Body of pancreas (tissue), 4 donors: ENCODE results near the gene SMIM5. TPM values are rescaled to one million over a fixed set of nuclear protein-coding genes. Genes with fewer than 3 reads are reported as not detected.

Source experiments
- ATAC-seq: fragments of 150-250 bp; one replicate; pipeline ENCODE4 v1.9.1; 2016
- DNase-seq, 4 donors: peaks; one replicate each; pipeline ENCODE4 v3.0.0-alpha.2; 2019
- H3K27ac ChIP-seq, 4 donors: fragments of 200-600 bp; sonication (generic); 1 replicate in 3 of 4; 2 replicates in 1 of 4; pipeline versions ENCODE4 v1.5.1 to v1.6.1; 2016 to 2019; ENCODE audit warnings: mild to moderate bottlenecking in 1 of 4, mixed read lengths in 1 of 4, moderate library complexity in 1 of 4
- H3K27me3 ChIP-seq, 2 donors: fragments of 200-600 bp; sonication (generic); one replicate each; pipeline ENCODE4 v1.6.0; 2016; ENCODE audit warnings: mild to moderate bottlenecking in 1 of 2
- H3K36me3 ChIP-seq, 2 donors: fragments of 200-600 bp; sonication (generic); replicated peaks in 1 of 2; 2 replicates each; pipeline ENCODE4 v1.5.1; 2016; ENCODE audit warnings: low read depth in 2 of 2; ENCODE audit not compliant: insufficient read depth in 1 of 2
- H3K4me1 ChIP-seq: fragments of 200-600 bp; sonication (generic); one replicate; pipeline ENCODE4 v1.6.0; 2016
- H3K4me3 ChIP-seq, 2 donors: fragments of 200-600 bp; sonication (generic); 1 replicate in 1 of 2; 2 replicates in 1 of 2; pipeline ENCODE4 v1.5.1; 2016 to 2019
- H3K9me3 ChIP-seq, 3 donors: fragments of 200-600 bp; sonication (generic); 1 replicate in 2 of 3; 2 replicates in 1 of 3; pipeline ENCODE4 v1.5.1; 2016
- POLR2A ChIP-seq, 3 donors: fragments of 450-650 bp; IDR thresholded peaks; one replicate each; pipeline ENCODE4 v1.6.1; 2016; ENCODE audit warnings: antibody characterized with exemption in 3 of 3, mild to moderate bottlenecking in 2 of 3
- WGBS, 2 donors: methylation state at CpG; one replicate each; pipeline ENCODE4 v1.1.5; 2017; 5-methylcytosine and 5-hydroxymethylcytosine counted together
- intact Hi-C: fragments of 100-400 bp; cut with DNase I; formaldehyde crosslinking; loops from one replicate; pipeline ENCODE4 v1.15.1; 2023
- total RNA-seq, 2 donors: library from RNA; depleted of rRNA; stranded (reverse); fragments of >200 nt; gene quantifications; one replicate each; pipeline ENCODE4 v1.1.0, GENCODE V29; 2016
- TF ChIP-seq, protein P1 (sequence below), 7 experiments: fragments of 450-650 bp in 4 of 7; fragments of 200-600 bp in 3 of 7; sonication (generic) in 3 of 7; IDR thresholded peaks; one replicate each; pipeline ENCODE4 v1.5.1; 2016 to 2019; ENCODE audit warnings: antibody characterized with exemption in 7 of 7

Gene SMIM5
- total RNA-seq, 2 donors from 2014 or later, result 3.3 to 5.2 TPM

DNA sequence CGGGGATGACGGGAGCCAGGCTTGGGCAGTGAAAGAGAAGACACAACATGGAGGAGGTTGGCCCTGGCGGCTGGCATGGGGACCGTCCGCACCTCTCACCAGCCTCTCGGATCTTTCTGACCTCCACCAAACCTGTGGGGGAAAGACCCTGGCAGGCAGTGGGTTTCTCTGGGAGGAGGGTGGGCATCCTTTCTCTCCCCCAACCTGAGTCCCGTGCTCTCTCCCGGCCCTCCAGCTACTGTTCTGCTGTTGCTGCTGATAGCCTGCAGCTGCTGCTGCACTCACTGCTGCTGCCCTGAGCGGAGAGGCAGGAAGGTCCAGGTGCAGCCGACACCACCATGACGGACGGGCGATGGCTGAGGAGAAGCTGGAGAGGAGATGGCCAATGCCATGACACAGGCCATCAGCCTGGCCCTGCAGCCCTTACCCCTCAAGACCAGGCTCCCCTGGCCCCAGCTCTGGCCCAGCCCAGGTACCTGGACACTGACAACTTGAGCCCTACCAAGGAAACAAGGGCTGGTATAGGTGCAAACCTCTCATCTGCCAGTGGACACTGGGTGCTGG lies 7.4 kb downstream of the SMIM5 start:
- peak overlapping the region in 1 of 4 donors; percentile 92 for H3K27ac ChIP-seq
- DNase-seq (no peak), ATAC-seq (no peak)
- no peaks in the 10 kb centered on the region for H3K9me3 ChIP-seq
- intact Hi-C loops, result no loop called here
- H3K4me1 ChIP-seq, result peaks cover 40% of the 10 kb centered on the region
- no peaks in the 10 kb centered on the region for H3K36me3 ChIP-seq
- TF ChIP-seq POLR2A (IDR thresholded peaks at IDR 0.05), result no peak
- TF ChIP-seq, protein P1, sequence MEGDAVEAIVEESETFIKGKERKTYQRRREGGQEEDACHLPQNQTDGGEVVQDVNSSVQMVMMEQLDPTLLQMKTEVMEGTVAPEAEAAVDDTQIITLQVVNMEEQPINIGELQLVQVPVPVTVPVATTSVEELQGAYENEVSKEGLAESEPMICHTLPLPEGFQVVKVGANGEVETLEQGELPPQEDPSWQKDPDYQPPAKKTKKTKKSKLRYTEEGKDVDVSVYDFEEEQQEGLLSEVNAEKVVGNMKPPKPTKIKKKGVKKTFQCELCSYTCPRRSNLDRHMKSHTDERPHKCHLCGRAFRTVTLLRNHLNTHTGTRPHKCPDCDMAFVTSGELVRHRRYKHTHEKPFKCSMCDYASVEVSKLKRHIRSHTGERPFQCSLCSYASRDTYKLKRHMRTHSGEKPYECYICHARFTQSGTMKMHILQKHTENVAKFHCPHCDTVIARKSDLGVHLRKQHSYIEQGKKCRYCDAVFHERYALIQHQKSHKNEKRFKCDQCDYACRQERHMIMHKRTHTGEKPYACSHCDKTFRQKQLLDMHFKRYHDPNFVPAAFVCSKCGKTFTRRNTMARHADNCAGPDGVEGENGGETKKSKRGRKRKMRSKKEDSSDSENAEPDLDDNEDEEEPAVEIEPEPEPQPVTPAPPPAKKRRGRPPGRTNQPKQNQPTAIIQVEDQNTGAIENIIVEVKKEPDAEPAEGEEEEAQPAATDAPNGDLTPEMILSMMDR (IDR thresholded peaks at IDR 0.05), result no peak
- H3K27me3 ChIP-seq, result no peaks in the 10 kb centered on the region
- no peak overlapping the region for H3K4me3 ChIP-seq
- 90 to 95% methylated on average over 11 to 13 of the region's 13 CpGs for WGBS, 2 donors

- Histone ChIP-seq H3K4me1 (peaks cover 47% of the 10 kb centered on the region), H3K4me3 (no peak overlapping the region), H3K36me3 (no peaks in the 10 kb centered on the region), H3K9me3 (no peaks in the 10 kb centered on the region), H3K27ac (peak overlapping the region; percentile 30 to 92 (median 56)), H3K27me3 (no peaks in the 10 kb centered on the region)
- intact Hi-C loops, result no loop called here
- WGBS, 2 donors, result 68% methylated on average over 9 of the region's 9 CpGs; no CpG with 5 or more reads in 1 of the 2 donors
- DNase-seq, result peak in 3 of 4 donors; percentile 39 to 54 (median 41)
- TF ChIP-seq, protein P1 (IDR thresholded peaks at IDR 0.05), result no peak
- no peak for ATAC-seq
Observed at GRCh38 chr17:75641343-75641742, 8.1 kb downstream of the SMIM5 start.

- H3K4me1 ChIP-seq, result peaks cover 56% of the 10 kb centered on the region
- peak overlapping the region; percentile 32 to 92 (median 56) for H3K27ac ChIP-seq
- intact Hi-C loops, result no loop called here
- TF ChIP-seq, protein P1 (IDR thresholded peaks at IDR 0.05), result no peak
- no peak for TF ChIP-seq POLR2A (IDR thresholded peaks at IDR 0.05)
- no peaks in the 10 kb centered on the region for H3K9me3 ChIP-seq
- WGBS, 2 donors, result 67 to 81% methylated on average over 7 of the region's 7 CpGs
- no peak overlapping the region for H3K4me3 ChIP-seq
- H3K27me3 ChIP-seq, result no peaks in the 10 kb centered on the region
- ATAC-seq (no peak), DNase-seq (peak in 3 of 4 donors; percentile 27 to 48 (median 37))
- H3K36me3 ChIP-seq, result no peaks in the 10 kb centered on the region
Observed at GRCh38 chr17:75642182-75642783, 9.0 kb downstream of the SMIM5 start.

DNA sequence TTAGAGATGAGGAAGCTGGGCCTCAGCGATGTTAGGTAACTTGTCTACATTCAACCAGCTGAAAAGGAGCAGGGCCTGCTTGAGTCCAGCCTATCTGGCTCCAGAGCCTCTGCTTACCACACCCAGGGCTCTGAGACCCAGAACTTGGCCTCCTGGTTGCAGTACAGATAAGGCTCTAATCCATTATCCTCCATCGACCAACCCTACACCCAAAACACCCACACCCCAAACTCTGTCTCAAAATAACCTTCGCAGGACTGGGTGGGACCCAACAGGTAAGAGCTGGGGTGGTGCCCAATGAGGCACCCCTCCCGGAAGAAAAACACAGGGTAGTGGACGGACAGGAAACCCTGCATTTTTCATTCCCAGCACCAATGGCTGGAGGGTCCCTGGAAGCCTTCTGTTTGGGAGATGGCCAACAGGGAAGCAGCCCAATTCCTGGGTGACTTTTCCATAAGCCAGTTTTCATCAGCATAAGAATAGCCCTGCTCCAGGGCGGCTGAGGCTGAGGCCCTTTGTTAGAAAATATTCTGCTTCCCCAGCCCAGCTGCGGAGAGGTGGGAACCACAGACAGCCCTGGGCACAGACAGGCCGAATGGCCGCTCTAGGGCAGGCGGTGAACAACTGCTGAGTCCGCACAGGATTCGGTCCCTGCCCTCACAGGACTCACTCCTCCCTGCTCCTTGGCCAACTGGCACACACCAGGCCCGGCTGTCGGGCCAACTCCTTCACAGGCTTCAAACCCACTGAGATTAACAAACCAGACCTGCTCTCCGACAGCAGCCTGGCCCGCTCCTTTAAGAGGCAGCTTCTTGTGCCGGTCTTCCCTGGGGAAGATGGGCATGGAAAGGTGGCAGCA lies 9.8 kb downstream of the SMIM5 start:
- Histone ChIP-seq H3K9me3 (no peaks in the 10 kb centered on the region), H3K4me3 (no peak overlapping the region), H3K27me3 (no peaks in the 10 kb centered on the region), H3K36me3 (no peaks in the 10 kb centered on the region), H3K4me1 (peaks cover 60% of the 10 kb centered on the region), H3K27ac (peak overlapping the region; percentile 32 to 92 (median 56))
- 84 to 90% methylated on average over 16 to 17 of the region's 17 CpGs for WGBS, 2 donors
- intact Hi-C loops, result no loop called here
- DNase-seq (peak in 1 of 4 donors; percentile 10), ATAC-seq (no peak)
- TF ChIP-seq, protein P1 (IDR thresholded peaks at IDR 0.05), result no peak
- TF ChIP-seq POLR2A (IDR thresholded peaks at IDR 0.05), result no peak
